ENCODE results near the gene C12orf75. TPM values are rescaled to one million over a fixed set of nuclear protein-coding genes. Genes with fewer than 3 reads are reported as not detected.

C12orf75 gene
- polyA plus RNA-seq, 2 donors: 7.9 to 15.3 TPM

- H3K27me3 ChIP-seq (ENCODE audit: control insufficient read depth in 1 of 2, insufficient read depth in 2 of 2, low read length in 2 of 2): no peaks in the 10 kb centered on the region
- no peak overlapping the region for H3K4me3 ChIP-seq (ENCODE audit: low read depth in 1 of 2, low read length in 2 of 2)
- no peaks in the 10 kb centered on the region for H3K9me3 ChIP-seq (ENCODE audit: control insufficient read depth in 2 of 2, insufficient read depth in 1 of 2, low read depth in 1 of 2, low read length in 1 of 2)
- no peaks in the 10 kb centered on the region for H3K36me3 ChIP-seq (ENCODE audit: control insufficient read depth in 2 of 2, insufficient read depth in 2 of 2, low read length in 1 of 2)
- H3K27ac ChIP-seq (ENCODE audit: low read depth in 2 of 2, low read length in 1 of 2): no peak overlapping the region
- H3K4me1 ChIP-seq (ENCODE audit: control insufficient read depth in 2 of 2, insufficient read depth in 2 of 2, low read length in 1 of 2): no peaks in the 10 kb centered on the region
- WGBS, 2 donors: 55 to 66% methylated on average over 6 of the region's 6 CpGs
These were observed 26.7 kb downstream of the C12orf75 start for GRCh38 chr12:105357162-105357691.

- WGBS, 2 donors: 89 to 91% methylated on average over 7 of the region's 7 CpGs
- Histone ChIP-seq H3K36me3 (ENCODE audit: control insufficient read depth in 2 of 2, insufficient read depth in 2 of 2, low read length in 1 of 2) (no peaks in the 10 kb centered on the region), H3K9me3 (ENCODE audit: control insufficient read depth in 2 of 2, insufficient read depth in 1 of 2, low read depth in 1 of 2, low read length in 1 of 2) (no peaks in the 10 kb centered on the region), H3K27ac (ENCODE audit: low read depth in 2 of 2, low read length in 1 of 2) (no peak overlapping the region), H3K27me3 (ENCODE audit: control insufficient read depth in 1 of 2, insufficient read depth in 2 of 2, low read length in 2 of 2) (no peaks in the 10 kb centered on the region), H3K4me3 (ENCODE audit: low read depth in 1 of 2, low read length in 2 of 2) (no peak overlapping the region), H3K4me1 (ENCODE audit: control insufficient read depth in 2 of 2, insufficient read depth in 2 of 2, low read length in 1 of 2) (no peaks in the 10 kb centered on the region)
These were observed 28.3 kb downstream of the C12orf75 start for GRCh38 chr12:105358789-105359188.

GRCh38 chr12:105359856-105360255 lies 29.4 kb downstream of the C12orf75 start:
- no peaks in the 10 kb centered on the region for H3K4me1 ChIP-seq (ENCODE audit: control insufficient read depth in 2 of 2, insufficient read depth in 2 of 2, low read length in 1 of 2)
- 68 to 88% methylated on average over 1 of the region's 1 CpG for WGBS, 2 donors
- H3K4me3 ChIP-seq (ENCODE audit: low read depth in 1 of 2, low read length in 2 of 2): no peak overlapping the region
- H3K36me3 ChIP-seq (ENCODE audit: control insufficient read depth in 2 of 2, insufficient read depth in 2 of 2, low read length in 1 of 2): no peaks in the 10 kb centered on the region
- no peak overlapping the region for H3K27ac ChIP-seq (ENCODE audit: low read depth in 2 of 2, low read length in 1 of 2)
- H3K27me3 ChIP-seq (ENCODE audit: control insufficient read depth in 1 of 2, insufficient read depth in 2 of 2, low read length in 2 of 2): no peaks in the 10 kb centered on the region
- H3K9me3 ChIP-seq (ENCODE audit: control insufficient read depth in 2 of 2, insufficient read depth in 1 of 2, low read depth in 1 of 2, low read length in 1 of 2): no peaks in the 10 kb centered on the region

- Histone ChIP-seq H3K4me3 (ENCODE audit: low read depth in 1 of 2, low read length in 2 of 2) (no peak overlapping the region), H3K27ac (ENCODE audit: low read depth in 2 of 2, low read length in 1 of 2) (no peak overlapping the region), H3K4me1 (ENCODE audit: control insufficient read depth in 2 of 2, insufficient read depth in 2 of 2, low read length in 1 of 2) (no peaks in the 10 kb centered on the region), H3K36me3 (ENCODE audit: control insufficient read depth in 2 of 2, insufficient read depth in 2 of 2, low read length in 1 of 2) (no peaks in the 10 kb centered on the region), H3K9me3 (ENCODE audit: control insufficient read depth in 2 of 2, insufficient read depth in 1 of 2, low read depth in 1 of 2, low read length in 1 of 2) (no peaks in the 10 kb centered on the region), H3K27me3 (ENCODE audit: control insufficient read depth in 1 of 2, insufficient read depth in 2 of 2, low read length in 2 of 2) (no peaks in the 10 kb centered on the region)
- 71 to 77% methylated on average over 3 of the region's 3 CpGs for WGBS, 2 donors
These were observed 33.4 kb downstream of the C12orf75 start for GRCh38 chr12:105363890-105364289.

GRCh38 chr12:105365231-105365630 lies 34.7 kb downstream of the C12orf75 start:
- WGBS, 2 donors: 72% methylated on average over 3 of the region's 3 CpGs
- Histone ChIP-seq H3K36me3 (ENCODE audit: control insufficient read depth in 2 of 2, insufficient read depth in 2 of 2, low read length in 1 of 2) (no peaks in the 10 kb centered on the region), H3K9me3 (ENCODE audit: control insufficient read depth in 2 of 2, insufficient read depth in 1 of 2, low read depth in 1 of 2, low read length in 1 of 2) (no peaks in the 10 kb centered on the region), H3K27me3 (ENCODE audit: control insufficient read depth in 1 of 2, insufficient read depth in 2 of 2, low read length in 2 of 2) (no peaks in the 10 kb centered on the region), H3K4me3 (ENCODE audit: low read depth in 1 of 2, low read length in 2 of 2) (no peak overlapping the region), H3K4me1 (ENCODE audit: control insufficient read depth in 2 of 2, insufficient read depth in 2 of 2, low read length in 1 of 2) (no peaks in the 10 kb centered on the region), H3K27ac (ENCODE audit: low read depth in 2 of 2, low read length in 1 of 2) (no peak overlapping the region)

- Histone ChIP-seq H3K9me3 (ENCODE audit: control insufficient read depth in 2 of 2, insufficient read depth in 1 of 2, low read depth in 1 of 2, low read length in 1 of 2) (no peaks in the 10 kb centered on the region), H3K36me3 (ENCODE audit: control insufficient read depth in 2 of 2, insufficient read depth in 2 of 2, low read length in 1 of 2) (no peaks in the 10 kb centered on the region), H3K27me3 (ENCODE audit: control insufficient read depth in 1 of 2, insufficient read depth in 2 of 2, low read length in 2 of 2) (no peaks in the 10 kb centered on the region), H3K4me3 (ENCODE audit: low read depth in 1 of 2, low read length in 2 of 2) (no peak overlapping the region), H3K4me1 (ENCODE audit: control insufficient read depth in 2 of 2, insufficient read depth in 2 of 2, low read length in 1 of 2) (no peaks in the 10 kb centered on the region), H3K27ac (ENCODE audit: low read depth in 2 of 2, low read length in 1 of 2) (no peak overlapping the region)
- WGBS, 2 donors: 88 to 90% methylated on average over 6 of the region's 6 CpGs
These were observed 37.7 kb downstream of the C12orf75 start for GRCh38 chr12:105368047-105368646.

GRCh38 chr12:105369014-105369413 lies 38.5 kb downstream of the C12orf75 start:
- no peaks in the 10 kb centered on the region for H3K36me3 ChIP-seq (ENCODE audit: control insufficient read depth in 2 of 2, insufficient read depth in 2 of 2, low read length in 1 of 2)

GRCh38 chr12:105374303-105374702 lies 43.8 kb downstream of the C12orf75 start:
- WGBS, 2 donors: 83 to 89% methylated on average over 1 of the region's 1 CpG
- H3K4me3 ChIP-seq (ENCODE audit: low read depth in 1 of 2, low read length in 2 of 2): no peak overlapping the region
- H3K36me3 ChIP-seq (ENCODE audit: control insufficient read depth in 2 of 2, insufficient read depth in 2 of 2, low read length in 1 of 2): no peaks in the 10 kb centered on the region
- no peak overlapping the region for H3K27ac ChIP-seq (ENCODE audit: low read depth in 2 of 2, low read length in 1 of 2)
- H3K4me1 ChIP-seq (ENCODE audit: control insufficient read depth in 2 of 2, insufficient read depth in 2 of 2, low read length in 1 of 2): no peaks in the 10 kb centered on the region
- no peaks in the 10 kb centered on the region for H3K9me3 ChIP-seq (ENCODE audit: control insufficient read depth in 2 of 2, insufficient read depth in 1 of 2, low read depth in 1 of 2, low read length in 1 of 2)
- H3K27me3 ChIP-seq (ENCODE audit: control insufficient read depth in 1 of 2, insufficient read depth in 2 of 2, low read length in 2 of 2): no peaks in the 10 kb centered on the region

More at GRCh38 chr12:105369014-105369413, 38.5 kb downstream of the C12orf75 start:
- H3K4me3 ChIP-seq (ENCODE audit: low read depth in 1 of 2, low read length in 2 of 2): no peak overlapping the region
- no peaks in the 10 kb centered on the region for H3K4me1 ChIP-seq (ENCODE audit: control insufficient read depth in 2 of 2, insufficient read depth in 2 of 2, low read length in 1 of 2)
- no peaks in the 10 kb centered on the region for H3K9me3 ChIP-seq (ENCODE audit: control insufficient read depth in 2 of 2, insufficient read depth in 1 of 2, low read depth in 1 of 2, low read length in 1 of 2)
- 59 to 64% methylated on average over 3 of the region's 3 CpGs for WGBS, 2 donors
- no peak overlapping the region for H3K27ac ChIP-seq (ENCODE audit: low read depth in 2 of 2, low read length in 1 of 2)
- H3K27me3 ChIP-seq (ENCODE audit: control insufficient read depth in 1 of 2, insufficient read depth in 2 of 2, low read length in 2 of 2): no peaks in the 10 kb centered on the region

GRCh38 chr12:105377077-105377476 lies 46.6 kb downstream of the C12orf75 start:
- H3K36me3 ChIP-seq (ENCODE audit: control insufficient read depth in 2 of 2, insufficient read depth in 2 of 2, low read length in 1 of 2): no peaks in the 10 kb centered on the region
- H3K4me1 ChIP-seq (ENCODE audit: control insufficient read depth in 2 of 2, insufficient read depth in 2 of 2, low read length in 1 of 2): no peaks in the 10 kb centered on the region
- H3K27ac ChIP-seq (ENCODE audit: low read depth in 2 of 2, low read length in 1 of 2): no peak overlapping the region
- H3K27me3 ChIP-seq (ENCODE audit: control insufficient read depth in 1 of 2, insufficient read depth in 2 of 2, low read length in 2 of 2): no peaks in the 10 kb centered on the region
- no peaks in the 10 kb centered on the region for H3K9me3 ChIP-seq (ENCODE audit: control insufficient read depth in 2 of 2, insufficient read depth in 1 of 2, low read depth in 1 of 2, low read length in 1 of 2)
- 85 to 92% methylated on average over 4 of the region's 4 CpGs for WGBS, 2 donors
- H3K4me3 ChIP-seq (ENCODE audit: low read depth in 1 of 2, low read length in 2 of 2): no peak overlapping the region

GRCh38 chr12:105378911-105379310 lies 48.4 kb downstream of the C12orf75 start:
- Histone ChIP-seq H3K27ac (ENCODE audit: low read depth in 2 of 2, low read length in 1 of 2) (no peak overlapping the region), H3K9me3 (ENCODE audit: control insufficient read depth in 2 of 2, insufficient read depth in 1 of 2, low read depth in 1 of 2, low read length in 1 of 2) (no peaks in the 10 kb centered on the region), H3K27me3 (ENCODE audit: control insufficient read depth in 1 of 2, insufficient read depth in 2 of 2, low read length in 2 of 2) (no peaks in the 10 kb centered on the region), H3K4me3 (ENCODE audit: low read depth in 1 of 2, low read length in 2 of 2) (no peak overlapping the region), H3K36me3 (ENCODE audit: control insufficient read depth in 2 of 2, insufficient read depth in 2 of 2, low read length in 1 of 2) (no peaks in the 10 kb centered on the region), H3K4me1 (ENCODE audit: control insufficient read depth in 2 of 2, insufficient read depth in 2 of 2, low read length in 1 of 2) (no peaks in the 10 kb centered on the region)
- 87 to 89% methylated on average over 7 of the region's 7 CpGs for WGBS, 2 donors
